GM19397 (cell line): ENCODE data around the gene GRK5.

Source experiments
- ATAC-seq: cut with Tn5 transposase; IDR thresholded peaks from one replicate; pipeline ENCODE4 v1.9.1; 2021; ENCODE audit warnings: mild to moderate bottlenecking, moderate library complexity; ENCODE audit not compliant: unreplicated experiment

Gene GRK5

GRCh38 chr10:119357412-119358151 is 150.2 kb downstream of the GRK5 start:
- no peak for ATAC-seq

GRCh38 chr10:119358152-119358512 is 150.8 kb downstream of the GRK5 start:
- ATAC-seq, result no peak

GRCh38 chr10:119358567-119358966 is 151.2 kb downstream of the GRK5 start:
- ATAC-seq, result no peak

GRCh38 chr10:119359025-119359424 is 151.7 kb downstream of the GRK5 start:
- no peak for ATAC-seq

GRCh38 chr10:119360181-119360921 is 153.0 kb downstream of the GRK5 start:
- no peak for ATAC-seq

GRCh38 chr10:119361037-119361436 is 153.7 kb downstream of the GRK5 start:
- ATAC-seq, result no peak

- no peak for ATAC-seq
Observed at GRCh38 chr10:119362122-119362521, 154.8 kb downstream of the GRK5 start.

GRCh38 chr10:119364645-119365600 is 157.6 kb downstream of the GRK5 start:
- ATAC-seq, result no peak

GRCh38 chr10:119365773-119366599 is 158.6 kb downstream of the GRK5 start:
- no peak for ATAC-seq

GRCh38 chr10:119367841-119368549 is 160.6 kb downstream of the GRK5 start:
- no peak for ATAC-seq

- no peak for ATAC-seq
Observed at GRCh38 chr10:119368581-119368980, 161.2 kb downstream of the GRK5 start.

- ATAC-seq, result peak; percentile 75
Observed at GRCh38 chr10:119368991-119369869, 161.9 kb downstream of the GRK5 start.

- no peak for ATAC-seq
Observed at GRCh38 chr10:119370111-119370741, 162.9 kb downstream of the GRK5 start.

GRCh38 chr10:119370972-119371703 is 163.8 kb downstream of the GRK5 start:
- ATAC-seq, result no peak

GRCh38 chr10:119371704-119372663 is 164.6 kb downstream of the GRK5 start:
- no peak for ATAC-seq

- no peak for ATAC-seq
Observed at GRCh38 chr10:119373294-119374102, 166.1 kb downstream of the GRK5 start.
